Nasal cavity respiratory epithelium epithelial cell of viscerocranial mucosa (primary cell): ENCODE measurements around the gene KLF6. TPM values are rescaled to one million over a fixed set of nuclear protein-coding genes. Genes with fewer than 3 reads are reported as not detected.

Experiments
- total RNA-seq: library from RNA; depleted of rRNA; stranded (reverse); fragments of >200 nt; gene quantifications from 2 replicates; pipeline ENCODE4 v1.2.3, GENCODE V29; 2014

KLF6 gene
- 129 and 167 TPM in 2 replicates for total RNA-seq

GRCh38 chr10:3784510-3785250 is at the start of gene KLF6:
Gene KLF6 (minus strand): TSS chr10:3785209. CDS start chr10:3785014, 195 bp downstream.

